PC-3 (cell line): ENCODE results near the gene OR1K1. TPM values are rescaled to one million over a fixed set of nuclear protein-coding genes. Genes with fewer than 3 reads are reported as not detected.

Experiments
- ATAC-seq: fragments of 200-7000 bp; cut with Tn5 transposase; 2 replicates; pipeline ENCODE4 v1.9.1; 2020; ENCODE audit warnings: mild to moderate bottlenecking, moderate library complexity
- BruUV-seq: library from RNA; stranded (reverse); fragments of 400-500 nt; replicated peaks from 2 replicates; lab custom pipeline; 2021; lab: Mats Ljungman, UMichigan
- CTCF ChIA-PET: fragments of 300-600 bp; sonication (Branson Sonifier 250); formaldehyde crosslinking; loops from one replicate; lab custom pipeline; 2022; ENCODE audit warnings: antibody characterized with exemption; lab: Charles Lee
- POLR2A ChIA-PET: fragments of 300-600 bp; sonication (Branson Sonifier 250); formaldehyde crosslinking; loops from one replicate; lab custom pipeline; 2022; ENCODE audit warnings: antibody characterized with exemption; ENCODE audit not compliant: unreplicated experiment; lab: Charles Lee
- DNase-seq: peaks from one replicate; pipeline ENCODE4 v3.0.0-alpha.2; 2015
- H2AFZ ChIP-seq: fragments of 300-600 bp; sonication (generic); 2 replicates; pipeline ENCODE4 v1.6.0; 2016; ENCODE audit warnings: antibody characterized with exemption, low read length
- H3F3A ChIP-seq: fragments of 300-600 bp; sonication (generic); one replicate; pipeline ENCODE4 v1.6.0; 2017; ENCODE audit warnings: antibody characterized with exemption, low read length, control low read depth, mild to moderate bottlenecking; ENCODE audit not compliant: unreplicated experiment
- H3K27ac ChIP-seq: fragments of 300-600 bp; sonication (generic); 2 replicates; pipeline ENCODE4 v1.5.1; 2016; ENCODE audit warnings: mild to moderate bottlenecking, low read length
- H3K27me3 ChIP-seq: fragments of 300-600 bp; sonication (generic); 2 replicates; pipeline ENCODE4 v1.6.1; 2016; ENCODE audit warnings: low read length, mixed read lengths
- H3K36me3 ChIP-seq: fragments of 300-600 bp; sonication (generic); 2 replicates; pipeline ENCODE4 v1.6.1; 2016; ENCODE audit warnings: low read depth, mixed run types, low read length, mixed read lengths
- H3K4me1 ChIP-seq: fragments of 300-600 bp; sonication (generic); 2 replicates; pipeline ENCODE4 v1.5.1; 2016; ENCODE audit warnings: low read length; ENCODE audit not compliant: insufficient read depth
- H3K4me2 ChIP-seq: fragments of 300-600 bp; sonication (generic); 2 replicates; pipeline ENCODE4 v1.6.0; 2016; ENCODE audit warnings: low read length
- H3K4me3 ChIP-seq: fragments of 300-600 bp; sonication (generic); 2 replicates; pipeline ENCODE4 v1.5.1; 2016; ENCODE audit warnings: mild to moderate bottlenecking, low read length, mixed read lengths
- H3K79me2 ChIP-seq: fragments of 300-600 bp; sonication (generic); 2 replicates; pipeline ENCODE4 v1.6.1; 2017; ENCODE audit warnings: low read length, mixed read lengths
- H3K9ac ChIP-seq: fragments of 300-600 bp; sonication (generic); 2 replicates; pipeline ENCODE4 v1.6.0; 2016; ENCODE audit warnings: mild to moderate bottlenecking, low read length
- H3K9me2 ChIP-seq: fragments of 300-600 bp; sonication (generic); replicated peaks from 2 replicates; pipeline ENCODE4 v1.6.1; 2016; ENCODE audit warnings: mixed run types, low read length, mixed read lengths
- H3K9me3 ChIP-seq: fragments of 300-600 bp; sonication (generic); 2 replicates; pipeline ENCODE4 v1.6.1; 2016; ENCODE audit warnings: low read length, mixed read lengths
- H4K20me1 ChIP-seq: fragments of 300-600 bp; sonication (generic); 2 replicates; pipeline ENCODE4 v1.6.1; 2016; ENCODE audit warnings: low read length, mixed read lengths
- CTCF ChIP-seq: fragments of 300-600 bp; sonication (generic); conservative IDR thresholded peaks from 2 replicates; pipeline ENCODE4 v1.5.1; 2017; ENCODE audit warnings: antibody characterized with exemption, low read depth, mild to moderate bottlenecking, low read length
- EZH2 ChIP-seq: fragments of 300-600 bp; sonication (generic); IDR thresholded peaks from one replicate; pipeline ENCODE4 v1.6.1; 2017; ENCODE audit warnings: antibody characterized with exemption, mild to moderate bottlenecking, low read length; ENCODE audit not compliant: unreplicated experiment
- EZH2phosphoT487 ChIP-seq: fragments of 300-600 bp; sonication (generic); IDR thresholded peaks from 2 replicates; pipeline ENCODE4 v1.6.1; 2018; ENCODE audit warnings: mild to moderate bottlenecking, antibody characterized with exemption, low read length, borderline replicate concordance
- intact Hi-C: fragments of 100-400 bp; cut with micrococcal nuclease; formaldehyde crosslinking; loops from 2 replicates; pipeline ENCODE4 v1.9.0; 2023
- total RNA-seq: library from RNA; depleted of rRNA; stranded (reverse); fragments of >200 nt; gene quantifications from 2 replicates; pipeline ENCODE4 v1.2.3, GENCODE V29; 2014; rRNA removed

Gene OR1K1
- total RNA-seq, 1 experiment from 2014 or later: not detected

DNA sequence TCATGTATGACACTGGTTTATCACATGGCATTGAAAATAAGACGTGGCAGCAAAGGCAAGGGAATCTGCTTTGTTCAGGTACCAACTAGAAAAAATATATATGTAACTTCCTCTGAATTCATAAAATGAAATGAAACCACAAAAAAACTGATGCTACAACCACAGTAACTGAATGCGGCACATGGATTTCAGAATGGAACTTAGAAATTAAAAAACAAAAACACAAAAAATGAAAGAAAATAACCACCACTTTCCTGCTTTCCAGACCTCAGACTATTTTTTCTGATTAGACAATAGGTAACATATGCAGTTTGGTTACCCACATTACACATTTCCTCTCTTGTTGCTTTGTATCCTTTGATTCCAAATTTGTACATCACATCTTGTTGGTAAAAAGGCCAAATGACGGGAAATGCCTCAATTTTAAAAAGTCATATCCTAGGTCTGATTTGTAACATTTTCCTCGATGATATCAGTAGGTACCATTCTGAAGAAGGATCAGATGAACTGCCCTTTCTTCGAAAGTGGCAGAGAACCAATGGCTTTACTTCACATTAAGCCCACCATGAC lies 46.5 kb downstream of the OR1K1 start:
- DNase-seq: no peak
- TF ChIP-seq EZH2phosphoT487 (no peak), CTCF (no peak), EZH2 (no peak)
- Histone ChIP-seq H3K4me2 (no peak overlapping the region), H3K27me3 (no peaks in the 10 kb centered on the region), H3K27ac (no peak overlapping the region), H3K79me2 (no peaks in the 10 kb centered on the region), H3K4me1 (no peaks in the 10 kb centered on the region), H3K9ac (no peak overlapping the region), H3K36me3 (peaks cover 9% of the 10 kb centered on the region; the same call in 1 of the 2 replicates), H4K20me1 (no peaks in the 10 kb centered on the region), H3F3A (no peaks in the 10 kb centered on the region), H3K9me2 (no peaks in the 10 kb centered on the region), H2AFZ (no peak overlapping the region), H3K9me3 (no peaks in the 10 kb centered on the region), H3K4me3 (no peak overlapping the region)
- ChIA-PET POLR2A (no interaction called here), CTCF (no interaction called here)
- ATAC-seq: no peak
- intact Hi-C loops: no loop called here
- BruUV-seq: no TSS peak

GRCh38 chr9:122848256-122848943 lies 48.5 kb downstream of the OR1K1 start:
- no peak for ATAC-seq
- Histone ChIP-seq H3K9me2 (no peaks in the 10 kb centered on the region), H3F3A (no peaks in the 10 kb centered on the region), H2AFZ (no peak overlapping the region), H3K79me2 (no peaks in the 10 kb centered on the region), H3K4me1 (no peaks in the 10 kb centered on the region), H3K36me3 (peaks cover 9% of the 10 kb centered on the region; the same call in 1 of the 2 replicates), H4K20me1 (no peaks in the 10 kb centered on the region), H3K9ac (no peak overlapping the region), H3K4me2 (no peak overlapping the region), H3K4me3 (no peak overlapping the region), H3K27me3 (no peaks in the 10 kb centered on the region), H3K9me3 (no peaks in the 10 kb centered on the region), H3K27ac (no peak overlapping the region)
- no peak for TF ChIP-seq CTCF
- ChIA-PET POLR2A (no interaction called here), CTCF (no interaction called here)
- BruUV-seq: no TSS peak
- no peak for DNase-seq
- intact Hi-C loops: no loop called here

Other genes with a start within 250 kb of the OR1K1 start
- not detected in 2 replicates for gene OR1N2, start 247.0 kb upstream of the OR1K1 start, total RNA-seq
- not detected in 2 replicates for gene OR1L8, start 216.7 kb upstream of the OR1K1 start, total RNA-seq
- not detected in 2 replicates for gene OR1Q1, start 185.4 kb upstream of the OR1K1 start, total RNA-seq
- gene OR1B1, start 142.5 kb upstream of the OR1K1 start, total RNA-seq: not detected in 2 replicates
- not detected in 2 replicates for gene OR1L1, start 138.4 kb upstream of the OR1K1 start, total RNA-seq
- not detected in 2 replicates for gene OR1L3, start 125.0 kb upstream of the OR1K1 start, total RNA-seq
- not detected in 2 replicates for gene OR1L4, start 76.1 kb upstream of the OR1K1 start, total RNA-seq
- gene OR1L6, start 57.8 kb upstream of the OR1K1 start, total RNA-seq: not detected in 2 replicates
- gene OR5C1, start 11.2 kb upstream of the OR1K1 start, total RNA-seq: not detected in 2 replicates
- 13.9 and 16.3 TPM in 2 replicates for gene PDCL, start 28.5 kb downstream of the OR1K1 start, total RNA-seq
- gene RC3H2, start 105.2 kb downstream of the OR1K1 start, total RNA-seq: 18.0 and 23.0 TPM in 2 replicates
- 4.4 and 4.7 TPM in 2 replicates for gene ZBTB6, start 113.2 kb downstream of the OR1K1 start, total RNA-seq
- 1.5 and 1.6 TPM in 2 replicates for gene ZBTB26, start 131.4 kb downstream of the OR1K1 start, total RNA-seq
- 12.7 and 16.5 TPM in 2 replicates for gene RABGAP1, start 140.9 kb downstream of the OR1K1 start, total RNA-seq
- 0.15 TPM in 1 of 2 replicates, not detected in the other for gene GPR21, start 233.5 kb downstream of the OR1K1 start, total RNA-seq